ENCODE results near the gene PDGFB.

The PDGFB gene

GRCh38 chr22:39284983-39285382 is 40.2 kb upstream of the PDGFB start:
- H3K4me1 ChIP-seq = peaks cover 0 to 21% (median 10%) of the 10 kb centered on the region in 4 donors
- H3K27me3 ChIP-seq = peaks cover 0 to 3% of the 10 kb centered on the region in 2 donors
- TF ChIP-seq, protein P1, sequence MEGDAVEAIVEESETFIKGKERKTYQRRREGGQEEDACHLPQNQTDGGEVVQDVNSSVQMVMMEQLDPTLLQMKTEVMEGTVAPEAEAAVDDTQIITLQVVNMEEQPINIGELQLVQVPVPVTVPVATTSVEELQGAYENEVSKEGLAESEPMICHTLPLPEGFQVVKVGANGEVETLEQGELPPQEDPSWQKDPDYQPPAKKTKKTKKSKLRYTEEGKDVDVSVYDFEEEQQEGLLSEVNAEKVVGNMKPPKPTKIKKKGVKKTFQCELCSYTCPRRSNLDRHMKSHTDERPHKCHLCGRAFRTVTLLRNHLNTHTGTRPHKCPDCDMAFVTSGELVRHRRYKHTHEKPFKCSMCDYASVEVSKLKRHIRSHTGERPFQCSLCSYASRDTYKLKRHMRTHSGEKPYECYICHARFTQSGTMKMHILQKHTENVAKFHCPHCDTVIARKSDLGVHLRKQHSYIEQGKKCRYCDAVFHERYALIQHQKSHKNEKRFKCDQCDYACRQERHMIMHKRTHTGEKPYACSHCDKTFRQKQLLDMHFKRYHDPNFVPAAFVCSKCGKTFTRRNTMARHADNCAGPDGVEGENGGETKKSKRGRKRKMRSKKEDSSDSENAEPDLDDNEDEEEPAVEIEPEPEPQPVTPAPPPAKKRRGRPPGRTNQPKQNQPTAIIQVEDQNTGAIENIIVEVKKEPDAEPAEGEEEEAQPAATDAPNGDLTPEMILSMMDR (IDR thresholded peaks at IDR 0.05) = no peak

DNA sequence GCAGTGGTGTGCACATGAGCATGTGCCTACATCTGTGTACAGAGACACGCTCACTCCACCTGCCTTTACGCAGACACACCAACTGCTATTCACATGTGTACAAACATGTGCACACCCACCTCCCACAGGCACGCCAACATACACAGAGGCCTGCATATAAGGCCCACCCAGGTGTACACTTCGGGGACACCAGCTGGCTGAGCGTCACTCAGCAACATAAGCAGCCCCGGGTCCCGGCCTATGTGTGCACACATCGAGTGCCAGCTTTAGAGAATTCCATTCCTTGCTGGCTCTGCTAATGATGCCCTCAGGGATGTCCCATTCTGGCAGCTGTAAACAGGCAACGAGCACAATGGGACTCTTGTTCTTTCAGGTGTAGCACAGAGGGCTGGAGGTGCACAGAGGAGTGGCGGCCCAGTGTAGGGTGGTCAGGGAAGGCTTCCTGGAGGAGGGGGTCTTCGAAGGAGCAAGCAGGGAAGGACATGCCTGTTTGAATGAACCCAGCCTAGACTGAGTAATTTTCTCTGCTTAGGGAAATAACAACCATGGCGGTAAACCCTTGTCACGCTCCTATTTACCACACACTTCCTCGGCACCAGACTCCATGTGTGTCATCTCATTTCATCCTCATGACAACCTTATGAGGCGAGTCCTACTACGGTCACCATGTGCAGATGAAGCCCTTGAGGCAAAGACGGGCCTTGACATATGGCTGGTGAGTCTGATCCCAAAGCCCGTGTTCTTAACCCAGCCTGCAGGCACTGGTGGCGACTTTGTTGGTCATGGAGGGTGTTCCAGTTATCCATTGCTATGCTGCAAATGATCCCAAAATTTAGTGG is 39.6 kb upstream of the PDGFB start:
- Histone ChIP-seq H3K4me1 (peaks cover 0 to 19% (median 10%) of the 10 kb centered on the region in 4 donors), H3K27me3 (peaks cover 0 to under 1% of the 10 kb centered on the region in 2 donors), H3K36me3 (no peaks in the 10 kb centered on the region), H3K4me3 (no peak overlapping the region), H3K9me3 (peaks cover 0 to 11% (median 10%) of the 10 kb centered on the region in 3 donors), H3K27ac (no peak overlapping the region)
- TF ChIP-seq, protein P1 (IDR thresholded peaks at IDR 0.05) = no peak
- intact Hi-C loops (cut with DNase I; ENCODE audit: low total_unique reads) = no loop called here
- DNase-seq = no peak

More at GRCh38 chr22:39284983-39285382, 40.2 kb upstream of the PDGFB start:
- no peak for DNase-seq
- no peak overlapping the region for H3K4me3 ChIP-seq
- H3K36me3 ChIP-seq = no peaks in the 10 kb centered on the region
- intact Hi-C loops (cut with DNase I; ENCODE audit: low total_unique reads) = no loop called here
- peaks cover 0 to 11% (median 10%) of the 10 kb centered on the region in 3 donors for H3K9me3 ChIP-seq
- H3K27ac ChIP-seq = no peak overlapping the region

DNA sequence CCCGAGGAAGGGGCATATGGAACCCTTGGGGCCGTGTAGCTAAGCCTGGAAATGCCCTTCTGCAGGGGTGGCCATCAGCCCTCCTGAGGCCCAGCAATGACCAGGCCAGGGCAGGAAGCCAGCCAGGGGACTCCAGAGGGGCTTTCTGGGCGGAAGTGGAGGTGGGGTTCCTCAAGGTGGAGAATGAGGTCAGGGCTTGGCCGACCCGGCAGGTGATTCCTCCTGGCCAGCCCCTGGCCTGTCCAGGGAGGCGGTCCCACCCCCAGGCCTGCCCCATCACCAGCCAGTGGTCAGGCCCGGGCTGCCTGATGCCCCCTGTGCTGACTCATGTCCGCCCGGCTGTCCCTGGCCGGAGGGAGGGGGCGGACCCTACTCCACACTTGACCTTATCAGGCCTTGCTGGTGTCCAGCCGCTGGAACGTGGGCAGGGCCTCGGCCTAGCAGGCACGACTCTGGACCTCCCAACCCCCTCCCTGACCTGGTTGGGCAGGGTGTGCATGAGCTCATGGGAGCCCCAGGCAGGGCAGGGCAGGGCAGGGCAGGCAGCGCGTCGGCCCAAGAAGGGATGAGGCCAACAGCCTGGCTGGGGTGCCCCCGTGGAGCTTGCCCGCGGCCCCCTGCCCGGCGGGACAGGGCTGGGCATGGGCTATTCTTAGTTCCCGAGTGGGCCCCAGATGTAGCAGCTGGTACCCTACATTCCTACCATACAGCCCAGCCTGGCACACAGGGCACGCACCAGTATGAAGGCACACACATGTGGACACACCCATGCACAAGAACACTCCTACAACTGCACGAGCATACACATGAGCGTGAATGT is 38.8 kb upstream of the PDGFB start:
- TF ChIP-seq, protein P1 (IDR thresholded peaks at IDR 0.05) = no peak
- Histone ChIP-seq H3K4me3 (no peak overlapping the region), H3K27ac (peak overlapping the region in 1 of 2 donors; percentile 4), H3K36me3 (no peaks in the 10 kb centered on the region), H3K27me3 (peaks cover 0 to 2% of the 10 kb centered on the region in 2 donors), H3K4me1 (peaks cover 0 to 19% (median 10%) of the 10 kb centered on the region in 4 donors), H3K9me3 (peaks cover 0 to 11% (median 10%) of the 10 kb centered on the region in 3 donors)
- peak; percentile 70 to 85 for DNase-seq
- intact Hi-C loops (cut with DNase I; ENCODE audit: low total_unique reads) = no loop called here

DNA sequence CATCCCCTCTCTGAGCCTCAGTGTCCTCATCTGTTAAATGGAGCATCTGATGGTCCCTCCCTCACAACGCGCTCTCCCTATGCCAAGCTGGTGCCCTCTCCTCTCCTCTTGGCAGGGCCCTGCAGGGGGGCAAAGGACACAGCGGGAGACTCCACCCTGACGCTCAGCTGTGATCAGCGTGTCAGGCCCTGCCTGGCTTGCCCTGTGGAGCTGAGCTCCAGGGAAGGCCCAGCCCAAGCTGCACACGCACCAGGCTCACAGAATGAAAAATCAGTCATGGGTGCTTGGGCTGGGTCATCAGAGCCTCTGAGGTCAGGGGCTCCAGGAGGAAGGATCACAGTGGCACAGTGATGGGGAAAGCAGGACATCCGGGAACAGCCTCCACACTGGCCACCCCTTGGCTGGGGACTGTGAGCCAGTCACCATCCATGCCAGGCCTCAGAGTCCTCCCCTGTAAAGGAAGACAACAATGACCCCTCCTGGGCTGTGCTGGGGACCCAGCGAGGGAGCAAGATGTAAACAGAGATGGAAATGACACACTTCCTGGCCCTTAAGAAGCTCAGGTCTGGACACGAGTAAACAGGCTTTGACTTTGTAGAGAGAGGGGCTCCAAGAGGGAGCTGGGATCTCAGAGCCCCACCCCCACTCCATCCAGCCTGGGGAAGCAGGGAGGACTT is 38.0 kb upstream of the PDGFB start:
- H3K27ac ChIP-seq = peak overlapping the region; percentile 4 to 10
- intact Hi-C loops (cut with DNase I; ENCODE audit: low total_unique reads) = no loop called here

More for the DNA sequence above, 38.0 kb upstream of the PDGFB start:
- TF ChIP-seq, protein P1 (IDR thresholded peaks at IDR 0.05) = no peak
- H3K36me3 ChIP-seq = no peaks in the 10 kb centered on the region
- H3K27me3 ChIP-seq = peaks cover 0 to 2% of the 10 kb centered on the region in 2 donors
- H3K4me1 ChIP-seq = peaks cover 0 to 19% (median 10%) of the 10 kb centered on the region in 4 donors
- peaks cover 0 to 11% (median 10%) of the 10 kb centered on the region in 3 donors for H3K9me3 ChIP-seq
- DNase-seq = no peak
- no peak overlapping the region for H3K4me3 ChIP-seq

All from tibial artery (tissue), 4 donors.